PFSK-1 (cell line): ENCODE measurements around the gene LCN15.

Source experiments
- POLR2AphosphoS5 ChIP-seq: IDR thresholded peaks from 2 replicates; pipeline ENCODE4 v1.6.1; 2012; ENCODE audit warnings: low read depth, mild to moderate bottlenecking, control low read depth, low read length, moderate library complexity
- REST ChIP-seq, 2 experiments: IDR thresholded peaks; 2 replicates each; pipeline versions ENCODE4 v1.6.1 to v1.8.0; 2011 to 2012; ENCODE audit warnings: low read depth in 2 of 2, low read length in 2 of 2, control low read depth in 1 of 2, inconsistent platforms in 1 of 2, mild to moderate bottlenecking in 1 of 2, moderate library complexity in 1 of 2; ENCODE audit not compliant: insufficient read depth in 1 of 2
- SIN3A ChIP-seq: IDR thresholded peaks from 2 replicates; pipeline ENCODE4 v1.6.1; 2012; ENCODE audit warnings: mild to moderate bottlenecking, low read length, moderate library complexity, borderline replicate concordance; ENCODE audit not compliant: insufficient read depth
- TAF1 ChIP-seq: IDR thresholded peaks from 2 replicates; pipeline ENCODE4 v1.6.1; 2012; ENCODE audit warnings: low read length, control low read depth, borderline replicate concordance; ENCODE audit not compliant: insufficient read depth

GRCh38 chr9:136764301-136764891 lies at the start of gene LCN15:
- TF ChIP-seq POLR2AphosphoS5 (no peak), REST (IDR thresholded peaks at IDR 0.05; ENCODE audit: insufficient read depth in 1 of 2, low read depth in 2 of 2, low read length in 2 of 2) (no peak), TAF1 (no peak), SIN3A (no peak)
